SJSA1 (cell line): ENCODE results near the gene TAF11L14. TPM values are rescaled to one million over a fixed set of nuclear protein-coding genes. Genes with fewer than 3 reads are reported as not detected.
"Not testable (repeated sequence)": the region's sequence is repeated elsewhere in the genome, so short reads cannot be mapped to it uniquely, and the experiment has no call there.

Source experiments
- DNase-seq, 2 experiments: peaks; one replicate each; pipeline ENCODE4 v3.0.0-alpha.2; 2015 to 2020; ENCODE audit warnings: low spot score in 2 of 2, low read depth in 1 of 2
- H3K27ac ChIP-seq: fragments of 250-450 bp; sonication (Bioruptor Pico); 2 replicates; pipeline ENCODE4 v1.5.1; 2020; ENCODE audit warnings: mild to moderate bottlenecking, moderate library complexity
- H3K27me3 ChIP-seq: fragments of 250-450 bp; sonication (Bioruptor Pico); replicated peaks from 2 replicates; pipeline ENCODE4 v1.5.1; 2020; ENCODE audit warnings: mild to moderate bottlenecking, moderate library complexity
- H3K36me3 ChIP-seq: fragments of 250-450 bp; sonication (Bioruptor Pico); 2 replicates; pipeline ENCODE4 v1.5.1; 2020; ENCODE audit warnings: mild to moderate bottlenecking
- H3K4me1 ChIP-seq: fragments of 250-450 bp; sonication (Bioruptor Pico); replicated peaks from 2 replicates; pipeline ENCODE4 v1.6.1; 2021; ENCODE audit warnings: mild to moderate bottlenecking
- H3K4me3 ChIP-seq: fragments of 250-450 bp; sonication (Bioruptor Pico); 2 replicates; pipeline ENCODE4 v1.5.1; 2020; ENCODE audit warnings: mild to moderate bottlenecking
- H3K9me3 ChIP-seq: fragments of 250-450 bp; sonication (Bioruptor Pico); replicated peaks from 2 replicates; pipeline ENCODE4 v1.5.1; 2020; ENCODE audit warnings: mild to moderate bottlenecking
- total RNA-seq: library from RNA; depleted of rRNA; stranded (reverse); fragments of >200 nt; shearing (Covaris generic); gene quantifications from 2 replicates; pipeline ENCODE4 v1.2.3, GENCODE V29; 2014; rRNA removed

TAF11L14 gene
- total RNA-seq: not detected in 2 replicates

DNA sequence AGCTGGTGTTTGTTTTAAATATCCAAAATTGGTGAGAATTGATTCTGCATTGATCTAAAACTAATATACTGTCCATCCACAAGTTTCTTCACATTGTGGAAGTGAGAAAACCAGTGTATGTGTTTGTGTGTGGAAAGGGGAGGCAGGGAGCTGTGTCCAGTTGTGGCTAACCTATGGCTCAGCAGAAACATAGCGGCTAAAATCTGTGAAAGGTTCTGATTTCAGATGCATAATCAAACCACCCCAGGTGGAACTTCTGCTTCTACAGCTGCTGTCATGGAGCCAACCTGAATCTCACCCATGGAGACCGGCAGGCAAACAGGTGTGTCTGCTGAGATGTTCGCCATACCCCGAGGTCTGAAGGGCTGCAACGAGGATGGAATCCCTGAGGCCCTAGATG lies at the start of gene TAF11L14:
Gene TAF11L14, plus strand, starts transcription at position 301 of the 400 bp plus-strand sequence.
- H3K9me3 ChIP-seq: no peaks in the 10 kb centered on the region
- H3K4me3 ChIP-seq: no peak within 1 kb of the TSS
- H3K27me3 ChIP-seq: no peaks in the 10 kb centered on the region
- no peaks in the 10 kb centered on the region for H3K4me1 ChIP-seq
- no peak within 1 kb of the TSS for H3K27ac ChIP-seq
- no peak for DNase-seq
- no peaks in the 10 kb centered on the region for H3K36me3 ChIP-seq

DNA sequence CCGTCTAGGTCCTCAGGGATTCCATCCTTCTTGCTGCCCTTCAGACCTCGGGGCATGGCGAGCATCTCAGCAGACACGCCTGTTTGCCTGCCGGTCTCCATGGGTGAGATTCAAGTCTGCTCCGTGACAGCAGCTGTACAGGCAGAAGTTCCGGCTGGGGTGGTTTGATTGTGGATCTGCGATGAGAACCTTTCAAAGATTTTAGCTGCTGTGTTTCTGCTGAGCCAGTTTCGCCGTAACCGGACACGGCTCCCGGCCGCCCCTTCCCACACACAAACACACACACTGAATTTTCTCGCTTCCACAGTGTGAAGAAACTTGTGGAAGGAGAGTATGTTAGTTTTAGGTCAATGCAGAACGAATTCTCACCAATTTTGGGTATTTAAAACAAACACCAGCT lies 48.6 kb upstream of the TAF11L14 start, which contains the start of gene TAF11L7:
Gene TAF11L7, minus strand, starts transcription at position 101 of the 400 bp plus-strand sequence.
- not testable (repeated sequence) for H3K36me3 ChIP-seq, H3K9me3 ChIP-seq, H3K4me3 ChIP-seq, H3K4me1 ChIP-seq, H3K27ac ChIP-seq, H3K27me3 ChIP-seq, DNase-seq

DNA sequence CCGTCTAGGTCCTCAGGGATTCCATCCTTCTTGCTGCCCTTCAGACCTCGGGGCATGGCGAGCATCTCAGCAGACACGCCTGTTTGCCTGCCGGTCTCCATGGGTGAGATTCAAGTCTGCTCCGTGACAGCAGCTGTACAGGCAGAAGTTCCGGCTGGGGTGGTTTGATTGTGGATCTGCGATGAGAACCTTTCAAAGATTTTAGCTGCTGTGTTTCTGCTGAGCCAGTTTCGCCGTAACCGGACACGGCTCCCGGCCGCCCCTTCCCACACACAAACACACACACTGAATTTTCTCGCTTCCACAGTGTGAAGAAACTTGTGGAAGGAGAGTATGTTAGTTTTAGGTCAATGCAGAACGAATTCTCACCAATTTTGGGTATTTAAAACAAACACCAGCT lies 43.4 kb upstream of the TAF11L14 start, which contains the start of gene TAF11L8:
Gene TAF11L8, minus strand, starts transcription at position 101 of the 400 bp plus-strand sequence.
- not testable (repeated sequence) for H3K4me1 ChIP-seq, H3K27ac ChIP-seq, H3K36me3 ChIP-seq, H3K4me3 ChIP-seq, H3K9me3 ChIP-seq, H3K27me3 ChIP-seq, DNase-seq

- DNase-seq, H3K4me1 ChIP-seq, H3K4me3 ChIP-seq, H3K9me3 ChIP-seq, H3K27me3 ChIP-seq, H3K36me3 ChIP-seq, H3K27ac ChIP-seq: not testable (repeated sequence)
Observed at GRCh38 chr5:17594255-17594654, 40.0 kb upstream of the TAF11L14 start, which contains the start of gene TAF11L9. Gene TAF11L9 (minus strand): TSS chr5:17594394.

DNA sequence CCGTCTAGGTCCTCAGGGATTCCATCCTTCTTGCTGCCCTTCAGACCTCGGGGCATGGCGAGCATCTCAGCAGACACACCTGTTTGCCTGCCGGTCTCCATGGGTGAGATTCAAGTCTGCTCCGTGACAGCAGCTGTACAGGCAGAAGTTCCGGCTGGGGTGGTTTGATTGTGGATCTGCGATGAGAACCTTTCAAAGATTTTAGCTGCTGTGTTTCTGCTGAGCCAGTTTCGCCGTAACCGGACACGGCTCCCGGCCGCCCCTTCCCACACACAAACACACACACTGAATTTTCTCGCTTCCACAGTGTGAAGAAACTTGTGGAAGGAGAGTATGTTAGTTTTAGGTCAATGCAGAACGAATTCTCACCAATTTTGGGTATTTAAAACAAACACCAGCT lies 36.5 kb upstream of the TAF11L14 start, which contains the start of gene TAF11L10:
Gene TAF11L10, minus strand, starts transcription at position 101 of the 400 bp plus-strand sequence.
- H3K4me1 ChIP-seq, H3K36me3 ChIP-seq, H3K4me3 ChIP-seq, H3K27me3 ChIP-seq, H3K9me3 ChIP-seq, H3K27ac ChIP-seq, DNase-seq: not testable (repeated sequence)

GRCh38 chr5:17603880-17604279 lies 30.4 kb upstream of the TAF11L14 start, which contains the start of gene TAF11L11:
Gene TAF11L11 (plus strand): TSS chr5:17604183.
- not testable (repeated sequence) for H3K27me3 ChIP-seq, H3K36me3 ChIP-seq, H3K4me1 ChIP-seq, H3K27ac ChIP-seq, H3K9me3 ChIP-seq, H3K4me3 ChIP-seq, DNase-seq

DNA sequence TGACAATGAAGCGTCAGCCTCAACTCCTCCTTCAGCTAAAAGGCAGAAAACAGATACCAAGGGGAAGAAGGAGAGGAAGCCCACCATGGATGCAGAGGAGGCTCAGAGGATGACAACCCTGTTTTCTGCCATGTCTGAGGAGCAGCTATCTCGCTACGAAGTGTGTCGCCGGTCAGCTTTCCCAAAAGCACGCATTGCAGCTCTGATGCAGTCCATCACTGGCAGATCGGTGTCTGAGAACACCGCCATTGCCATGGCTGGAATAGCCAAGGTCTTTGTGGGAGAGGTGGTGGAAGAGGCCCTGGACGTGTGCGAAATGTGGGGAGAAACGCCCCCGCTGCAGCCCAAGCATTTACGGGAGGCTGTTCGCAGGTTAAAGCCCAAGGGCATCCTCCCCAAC lies 29.3 kb upstream of the TAF11L14 start:
- Histone ChIP-seq H3K4me1 (no peaks in the 10 kb centered on the region), H3K27me3 (no peaks in the 10 kb centered on the region), H3K9me3 (0 out of 2 replicates have a peak, but pooled peaks cover 2% of the 10 kb centered on the region), H3K4me3 (no peak overlapping the region), H3K27ac (no peak overlapping the region), H3K36me3 (no peaks in the 10 kb centered on the region)
- no peak for DNase-seq

DNA sequence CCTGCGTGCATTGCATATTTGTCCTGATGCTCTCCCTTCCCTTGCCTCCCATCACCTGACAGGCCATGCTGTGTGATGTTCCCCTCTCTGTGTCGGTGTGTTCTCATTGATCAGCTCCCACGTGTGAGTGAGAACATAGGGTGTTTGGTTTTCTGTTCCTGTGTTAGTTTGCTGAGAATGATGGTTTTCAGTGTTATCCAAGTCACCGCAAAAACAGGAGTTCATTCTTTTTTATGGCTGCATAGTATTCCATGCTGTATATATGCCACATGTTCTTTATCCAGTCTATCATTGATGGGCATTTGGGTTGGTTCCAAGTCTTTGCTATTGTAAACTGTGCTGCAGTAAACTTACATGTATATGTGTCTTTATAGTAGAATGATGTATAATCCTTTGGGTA lies 26.8 kb upstream of the TAF11L14 start:
- not testable (repeated sequence) for H3K4me1 ChIP-seq, H3K9me3 ChIP-seq, H3K36me3 ChIP-seq, DNase-seq, H3K27ac ChIP-seq, H3K4me3 ChIP-seq, H3K27me3 ChIP-seq

GRCh38 chr5:17610092-17610491 lies 24.2 kb upstream of the TAF11L14 start, which contains the start of gene TAF11L12:
Gene TAF11L12 (plus strand): TSS chr5:17610392.
- not testable (repeated sequence) for H3K36me3 ChIP-seq, H3K9me3 ChIP-seq, H3K27me3 ChIP-seq, H3K27ac ChIP-seq, H3K4me3 ChIP-seq, H3K4me1 ChIP-seq, DNase-seq

DNA sequence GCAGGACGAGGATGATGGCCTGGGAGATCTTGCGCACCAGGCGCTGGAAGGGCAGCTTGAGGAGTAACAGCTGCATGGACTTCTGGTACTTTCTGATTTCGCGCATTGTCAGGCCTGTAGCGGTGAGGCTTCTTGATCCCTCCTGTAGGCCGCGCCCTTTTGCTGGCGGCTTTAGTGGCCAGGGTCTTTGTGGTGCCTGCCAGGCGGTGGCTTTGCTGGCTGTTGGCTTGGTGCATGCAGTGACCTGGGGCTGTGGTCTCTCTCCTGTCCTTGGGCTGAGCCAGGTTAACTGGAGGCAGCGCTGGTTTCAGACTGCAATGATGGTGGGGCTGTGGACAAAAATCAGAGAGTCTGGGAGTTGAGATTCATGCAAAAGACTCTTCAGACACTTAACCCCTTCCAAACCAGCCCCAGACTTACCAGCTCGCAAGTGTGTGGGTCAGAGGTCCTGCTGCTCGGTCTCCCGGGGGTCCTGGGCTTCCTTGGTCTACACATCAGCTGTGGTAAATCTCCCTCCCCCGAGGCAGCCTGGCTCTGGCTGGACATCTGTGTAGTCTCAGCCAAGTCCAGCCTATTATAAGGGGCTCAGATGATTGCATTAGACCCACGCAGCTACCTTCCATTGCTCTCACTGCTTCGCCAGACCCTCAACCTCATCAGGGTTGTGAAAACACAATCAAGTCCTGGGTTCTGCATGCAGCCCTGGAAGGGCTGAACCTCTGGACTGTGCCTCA lies 19.2 kb upstream of the TAF11L14 start:
- no peaks in the 10 kb centered on the region for H3K36me3 ChIP-seq
- H3K4me3 ChIP-seq: no peak overlapping the region
- no peaks in the 10 kb centered on the region for H3K4me1 ChIP-seq
- no peaks in the 10 kb centered on the region for H3K27me3 ChIP-seq
- no peak overlapping the region for H3K27ac ChIP-seq
- DNase-seq: no peak
- H3K9me3 ChIP-seq: no peaks in the 10 kb centered on the region

DNA sequence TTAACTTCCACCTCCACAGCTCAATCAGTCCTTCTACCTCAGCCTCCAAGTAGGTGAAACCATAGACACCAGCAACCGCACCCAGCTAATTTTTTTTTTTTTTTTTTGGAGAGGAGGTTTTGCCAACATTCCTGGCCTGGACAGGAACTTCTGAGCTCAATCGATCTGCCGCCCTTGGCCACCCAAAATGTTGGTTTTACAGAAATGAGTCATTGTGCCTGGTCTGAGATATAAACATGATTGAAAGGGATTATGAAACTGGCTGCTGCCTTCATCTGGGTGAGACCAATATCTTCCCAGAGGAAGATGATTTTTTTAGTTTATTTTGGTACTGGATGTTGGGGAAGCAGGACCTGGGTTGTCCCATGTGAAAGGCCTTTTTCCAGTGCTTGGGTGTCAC lies 14.9 kb upstream of the TAF11L14 start:
- H3K27ac ChIP-seq: no peak overlapping the region
- no peak overlapping the region for H3K4me3 ChIP-seq
- no peaks in the 10 kb centered on the region for H3K9me3 ChIP-seq
- H3K27me3 ChIP-seq: no peaks in the 10 kb centered on the region
- H3K4me1 ChIP-seq: no peaks in the 10 kb centered on the region
- H3K36me3 ChIP-seq: no peaks in the 10 kb centered on the region
- no peak for DNase-seq

DNA sequence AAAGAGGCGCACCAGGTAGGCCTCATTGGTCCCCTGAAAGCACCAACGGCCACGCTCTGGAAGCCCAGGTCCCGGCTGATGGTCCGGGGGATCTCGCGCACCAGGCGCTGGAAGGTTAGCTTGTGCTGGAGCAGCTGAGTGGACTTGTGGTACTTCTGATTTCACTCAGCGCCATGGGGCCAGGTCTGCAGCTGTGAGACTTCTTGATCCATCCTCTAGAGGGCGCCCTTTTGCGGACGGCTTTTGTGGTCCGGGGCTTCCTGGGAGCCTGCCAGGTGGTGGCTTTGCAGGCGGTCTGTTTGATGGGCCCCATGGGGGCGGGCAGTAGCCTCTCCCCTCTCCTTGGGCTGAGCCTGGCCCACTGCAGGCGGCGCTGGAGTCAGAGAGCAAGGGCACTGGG lies 13.6 kb upstream of the TAF11L14 start:
- no peaks in the 10 kb centered on the region for H3K27me3 ChIP-seq
- DNase-seq: no peak
- H3K27ac ChIP-seq: no peak overlapping the region
- H3K4me1 ChIP-seq: no peaks in the 10 kb centered on the region
- no peak overlapping the region for H3K4me3 ChIP-seq
- no peaks in the 10 kb centered on the region for H3K36me3 ChIP-seq
- no peaks in the 10 kb centered on the region for H3K9me3 ChIP-seq

GRCh38 chr5:17625686-17626085 lies 8.6 kb upstream of the TAF11L14 start:
- H3K27me3 ChIP-seq: no peaks in the 10 kb centered on the region
- no peak overlapping the region for H3K4me3 ChIP-seq
- H3K27ac ChIP-seq: no peak overlapping the region
- H3K36me3 ChIP-seq: no peaks in the 10 kb centered on the region
- no peak for DNase-seq
- no peaks in the 10 kb centered on the region for H3K9me3 ChIP-seq
- no peaks in the 10 kb centered on the region for H3K4me1 ChIP-seq

- not testable (repeated sequence) for H3K36me3 ChIP-seq, H3K4me3 ChIP-seq, H3K9me3 ChIP-seq, H3K27ac ChIP-seq, DNase-seq, H3K27me3 ChIP-seq, H3K4me1 ChIP-seq
Observed at GRCh38 chr5:17631788-17632187, 2.5 kb upstream of the TAF11L14 start, which contains the start of gene TAF11L13. Gene TAF11L13 (plus strand): TSS chr5:17632088.
